HAP-1 (cell line): ENCODE measurements around the gene HS2ST1.

Experiments
- DNase-seq, 2 experiments: peaks; one replicate each; pipeline ENCODE4 v3.0.0-alpha.2; 2016 to 2020; ENCODE audit warnings: low spot score in 2 of 2
- H3K27me3 ChIP-seq: fragments of 250-450 bp; sonication (Bioruptor Pico); 2 replicates; pipeline ENCODE4 v1.5.1; 2020; ENCODE audit warnings: low read depth, mild to moderate bottlenecking, moderate library complexity
- H3K36me3 ChIP-seq: fragments of 250-450 bp; sonication (Bioruptor Pico); replicated peaks from 2 replicates; pipeline ENCODE4 v1.5.1; 2020; ENCODE audit warnings: mild to moderate bottlenecking
- H3K4me1 ChIP-seq: fragments of 250-450 bp; sonication (Bioruptor Pico); 2 replicates; pipeline ENCODE4 v1.5.1; 2020; ENCODE audit warnings: mild to moderate bottlenecking
- H3K4me3 ChIP-seq: fragments of 250-450 bp; sonication (Bioruptor Pico); 2 replicates; pipeline ENCODE4 v1.5.1; 2020; ENCODE audit warnings: mild to moderate bottlenecking, moderate library complexity
- H3K9me3 ChIP-seq: fragments of 250-450 bp; sonication (Bioruptor Pico); 2 replicates; pipeline ENCODE4 v1.5.1; 2020; ENCODE audit warnings: mild to moderate bottlenecking, moderate library complexity
- in situ Hi-C: fragments of 300-500 bp; cut with MboI; formaldehyde crosslinking; loops from 3 replicates; pipeline ENCODE4 v1.14.3; 2020; ENCODE audit warnings: low sequenced_read_pairs, inconsistent platforms, mixed read lengths

The HS2ST1 gene

DNA sequence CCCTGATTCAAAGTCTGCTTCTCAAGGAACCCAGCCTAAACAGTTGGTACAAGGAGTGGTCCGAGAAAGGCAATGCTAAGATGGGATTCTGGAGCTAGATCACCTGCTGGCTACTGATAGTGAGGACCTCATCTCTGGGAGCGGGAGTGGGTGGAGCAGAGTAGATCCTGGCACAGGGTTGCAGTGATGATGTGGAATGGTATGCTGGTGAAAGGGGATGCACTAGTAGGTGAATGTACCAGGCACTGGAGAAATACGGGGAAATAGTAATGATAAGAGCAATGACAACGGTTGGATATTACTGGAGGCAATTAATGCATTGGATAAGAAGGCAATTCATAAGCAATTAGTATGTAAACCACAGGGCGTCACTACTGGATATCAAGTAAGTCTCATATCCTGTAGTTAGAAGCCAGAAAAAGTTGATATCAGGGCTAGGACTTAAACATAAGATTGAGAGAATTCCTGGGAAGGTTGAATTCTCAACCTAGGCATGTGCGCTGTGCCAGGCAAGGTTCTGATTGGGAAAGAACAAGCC is 245.0 kb downstream of the HS2ST1 start:
- Histone ChIP-seq H3K9me3 (no peaks in the 10 kb centered on the region), H3K36me3 (no peaks in the 10 kb centered on the region), H3K4me3 (no peak overlapping the region), H3K4me1 (peaks cover 11% of the 10 kb centered on the region), H3K27me3 (no peaks in the 10 kb centered on the region; the same call in 1 of the 2 replicates)
- no peak for DNase-seq
- in situ Hi-C loops: no loop called here
